Measurements from ENCODE around the gene C22orf23. TPM values are rescaled to one million over a fixed set of nuclear protein-coding genes. Genes with fewer than 3 reads are reported as not detected.

Gene C22orf23
- total and polyA plus RNA-seq, 9 of the 15 experiments (the other 6 are each of a cell fraction or from before 2014, with no cell fraction given) = 0.25 to 1.0 (median 0.53) TPM

DNA sequence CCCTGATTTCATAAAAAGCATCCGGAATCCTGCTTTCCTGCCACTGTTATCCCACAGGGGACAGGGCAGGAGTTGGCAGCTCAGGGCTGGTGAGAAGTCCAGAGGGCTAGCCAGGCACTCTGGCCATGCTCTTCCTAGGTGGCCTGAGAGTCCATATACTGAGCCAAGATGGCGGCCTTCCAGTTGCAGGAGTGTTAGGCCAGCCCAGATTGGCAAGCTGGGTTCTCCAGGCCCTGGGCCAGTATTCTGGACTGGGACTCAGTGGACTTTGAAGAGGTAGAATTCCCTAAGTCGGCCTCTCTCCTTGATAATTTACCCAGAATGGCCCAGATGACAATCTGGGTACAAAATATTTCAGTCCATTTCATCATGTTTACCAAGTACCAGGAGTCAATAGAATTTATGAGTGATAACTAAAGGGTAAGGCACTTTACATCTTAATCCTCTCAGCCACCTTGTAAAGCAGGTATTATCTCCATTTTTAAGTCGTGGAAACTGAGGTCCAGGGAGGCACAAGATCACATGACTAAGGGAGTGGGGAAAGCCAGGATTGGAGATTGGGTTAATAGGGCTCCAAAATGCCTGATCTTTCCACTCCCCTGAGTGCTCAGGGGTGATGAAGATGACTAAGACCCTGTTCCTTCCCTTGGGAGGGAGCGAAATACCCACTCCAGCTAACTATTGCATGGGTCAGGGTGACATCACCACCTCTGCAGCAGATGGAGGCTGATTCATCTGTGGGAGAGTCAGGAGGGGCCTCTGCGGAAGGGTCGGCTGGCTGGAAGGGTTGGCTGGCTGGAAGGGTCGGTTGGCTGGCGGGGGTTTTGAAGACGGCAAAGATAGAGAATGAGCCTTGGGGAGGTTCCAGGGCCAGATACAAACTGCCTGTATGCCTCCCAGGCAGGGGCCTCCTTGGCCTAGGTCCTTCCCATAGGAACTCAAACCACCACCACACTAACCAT lies 48.5 kb downstream of the C22orf23 start (continued):
- no peak for TF ChIP-seq PRMT5 (CRISPR knock-in tag; IDR thresholded peaks at IDR 0.05)
- TF ChIP-seq MGA (IDR thresholded peaks at IDR 0.05) = no peak
- no peak for TF ChIP-seq ZNF41 (CRISPR knock-in tag; conservative IDR thresholded peaks at IDR 0.05)
- TF ChIP-seq IFI16 (CRISPR knock-in tag; IDR thresholded peaks at IDR 0.05) = no peak
- TF ChIP-seq ATF4 (CRISPR knock-in tag; IDR thresholded peaks at IDR 0.05) = peak; percentile 83
- TF ChIP-seq KLF13 (tag; IDR thresholded peaks at IDR 0.05; ENCODE audit: borderline replicate concordance, low read depth) = no peak
- TF ChIP-seq ZNF3 (CRISPR knock-in tag; IDR thresholded peaks at IDR 0.05) = no peak
- peak; percentile 66; the same call in 1 of the 2 replicates for TF ChIP-seq JUNB (CRISPR knock-in tag; conservative IDR thresholded peaks at IDR 0.05)
- TF ChIP-seq CHD2 (IDR thresholded peaks at IDR 0.05; ENCODE audit: low read depth, low read length) = no peak
- no peak for TF ChIP-seq ZNF316 (IDR thresholded peaks at IDR 0.05)
- TF ChIP-seq CBFA2T2 (conservative IDR thresholded peaks at IDR 0.05) = no peak
- TF ChIP-seq TEAD2 (tag; IDR thresholded peaks at IDR 0.05) = no peak
- TF ChIP-seq ZNF766 (CRISPR knock-in tag; conservative IDR thresholded peaks at IDR 0.05) = no peak; the same call in none of the 2 replicates
- TF ChIP-seq ETS2 (tag; IDR thresholded peaks at IDR 0.05; ENCODE audit: borderline replicate concordance, poor library complexity, severe bottlenecking) = no peak
- TF ChIP-seq NFRKB (IDR thresholded peaks at IDR 0.05; ENCODE audit: low read depth) = no peak; the same call in 1 of the 2 replicates

All from K562 (cell line).